ENCODE results near the gene STOX2.

STOX2 gene

GRCh38 chr4:183905081-183905592, at the start of gene STOX2:
TSS of gene STOX2 (plus strand) at chr4:183905307. CDS start at chr4:183906791, 1,484 bp downstream.
- DNase-seq, result no peak

- no peak for DNase-seq
Observed at GRCh38 chr4:183855323-183856190, 49.5 kb upstream of the STOX2 start.

GRCh38 chr4:183857040-183857439, 48.1 kb upstream of the STOX2 start:
- DNase-seq, result no peak

GRCh38 chr4:183858011-183858615, 47.0 kb upstream of the STOX2 start:
- no peak for DNase-seq

GRCh38 chr4:183860119-183860518, 45.0 kb upstream of the STOX2 start:
- no peak for DNase-seq

GRCh38 chr4:183860731-183861130, 44.4 kb upstream of the STOX2 start:
- DNase-seq, result no peak

- no peak for DNase-seq
Observed at GRCh38 chr4:183861426-183861825, 43.7 kb upstream of the STOX2 start.

GRCh38 chr4:183863155-183863825, 41.8 kb upstream of the STOX2 start:
- no peak for DNase-seq

- DNase-seq, result no peak
Observed at GRCh38 chr4:183867247-183867646, 37.9 kb upstream of the STOX2 start.

GRCh38 chr4:183870997-183871396, 34.1 kb upstream of the STOX2 start:
- no peak for DNase-seq

- no peak for DNase-seq
Observed at GRCh38 chr4:183871581-183871980, 33.5 kb upstream of the STOX2 start.

- DNase-seq, result no peak
Observed at GRCh38 chr4:183872531-183872930, 32.6 kb upstream of the STOX2 start.

- no peak for DNase-seq
Observed at GRCh38 chr4:183873409-183874185, 31.5 kb upstream of the STOX2 start.

- no peak for DNase-seq
Observed at GRCh38 chr4:183875251-183875825, 29.8 kb upstream of the STOX2 start.

GRCh38 chr4:183876268-183876934, 28.7 kb upstream of the STOX2 start:
- no peak for DNase-seq

- DNase-seq, result no peak
Observed at GRCh38 chr4:183878251-183878970, 26.7 kb upstream of the STOX2 start.

- no peak for DNase-seq
Observed at GRCh38 chr4:183885205-183885720, 19.8 kb upstream of the STOX2 start.

GRCh38 chr4:183887351-183887750, 17.8 kb upstream of the STOX2 start:
- DNase-seq, result no peak

- no peak for DNase-seq
Observed at GRCh38 chr4:183888564-183888963, 16.5 kb upstream of the STOX2 start.

- no peak for DNase-seq
Observed at GRCh38 chr4:183889190-183889589, 15.9 kb upstream of the STOX2 start.

GRCh38 chr4:183897193-183897592, 7.9 kb upstream of the STOX2 start:
- DNase-seq, result no peak

Measured in CD4-positive, alpha-beta T cell treated with Interleukin-21 for 1 hour (primary cell).